Erythroblast (primary cell): ENCODE measurements around the gene CACNG8.
"Not testable (repeated sequence)": the region's sequence is repeated elsewhere in the genome, so short reads cannot be mapped to it uniquely, and the experiment has no call there.

Experiments
- DNase-seq, 2 experiments: peaks; one replicate each; lab custom pipeline; 2025; lab: John Stamatoyannopoulos, UW
- GATA1 ChIP-seq: IDR thresholded peaks from 2 replicates; pipeline ENCODE4 v1.6.1; 2011; ENCODE audit warnings: low read depth, mild to moderate bottlenecking, control low read depth, low read length, moderate library complexity
- POLR2A ChIP-seq: IDR thresholded peaks from 2 replicates; pipeline ENCODE4 v1.6.1; 2011; ENCODE audit warnings: mild to moderate bottlenecking, low read length

CACNG8 gene

DNA sequence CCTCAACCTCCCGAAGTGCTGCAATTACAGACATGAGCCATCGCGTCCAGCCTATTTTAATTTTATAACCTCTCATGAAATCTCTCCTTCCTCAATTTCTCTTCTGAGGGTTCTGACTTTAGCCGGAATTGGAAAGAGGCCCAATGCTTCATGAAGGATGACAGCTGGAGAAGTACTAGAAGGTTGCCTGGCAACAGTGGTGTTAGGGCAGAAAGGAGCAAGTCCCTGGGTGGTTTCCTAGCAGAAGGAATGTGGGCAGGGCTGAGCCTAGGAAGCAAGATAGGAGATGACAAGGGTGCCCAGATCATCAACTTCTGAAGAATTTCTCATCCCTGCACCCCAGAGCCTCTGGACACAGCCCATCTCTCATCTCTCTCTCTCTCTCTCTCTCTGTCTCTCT, 54.5 kb downstream of the CACNG8 start:
- no peak for DNase-seq
- no peak for TF ChIP-seq GATA1
- TF ChIP-seq POLR2A, result no peak

DNA sequence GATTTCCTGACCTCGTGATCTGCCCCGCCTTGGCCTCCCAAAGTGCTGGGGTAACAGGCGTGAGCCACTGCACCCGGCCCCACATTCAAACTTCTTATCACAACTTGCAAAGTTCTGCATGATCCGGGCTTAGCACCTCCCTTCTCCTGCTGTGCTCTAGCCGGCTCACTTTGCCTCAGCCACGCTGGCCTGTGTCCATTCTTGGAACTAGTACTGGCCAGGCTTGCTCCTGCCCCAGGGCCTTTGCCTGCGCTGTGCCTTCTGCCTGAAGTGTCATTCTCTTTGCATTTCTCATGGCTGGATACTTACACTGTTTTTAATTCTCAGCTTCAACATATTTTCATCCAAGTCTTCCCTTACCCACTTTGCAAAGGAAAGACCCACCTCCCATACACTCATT, 58.6 kb downstream of the CACNG8 start:
- TF ChIP-seq POLR2A, result no peak
- no peak for TF ChIP-seq GATA1
- DNase-seq, result no peak

DNA sequence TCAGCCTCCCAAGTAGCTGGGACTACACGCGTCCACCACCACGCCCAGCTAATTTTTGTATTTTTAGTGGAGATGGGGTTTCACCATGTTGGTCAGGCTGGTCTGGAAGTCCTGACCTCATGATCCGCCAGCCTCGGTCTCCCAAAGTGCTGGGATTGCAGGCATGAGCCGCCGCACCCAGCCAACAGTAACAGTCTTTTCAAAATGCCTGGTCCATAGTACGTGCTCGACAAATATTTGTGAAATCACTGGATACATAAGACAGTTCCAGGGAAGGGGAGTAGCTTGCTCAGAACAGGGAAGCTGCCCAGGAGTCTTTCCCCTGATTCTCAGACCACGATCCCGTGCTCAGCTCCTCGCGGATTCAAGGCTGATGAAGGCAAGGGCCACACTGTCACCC, 59.2 kb downstream of the CACNG8 start:
- TF ChIP-seq POLR2A (no peak), GATA1 (no peak)
- DNase-seq, result no peak

DNA sequence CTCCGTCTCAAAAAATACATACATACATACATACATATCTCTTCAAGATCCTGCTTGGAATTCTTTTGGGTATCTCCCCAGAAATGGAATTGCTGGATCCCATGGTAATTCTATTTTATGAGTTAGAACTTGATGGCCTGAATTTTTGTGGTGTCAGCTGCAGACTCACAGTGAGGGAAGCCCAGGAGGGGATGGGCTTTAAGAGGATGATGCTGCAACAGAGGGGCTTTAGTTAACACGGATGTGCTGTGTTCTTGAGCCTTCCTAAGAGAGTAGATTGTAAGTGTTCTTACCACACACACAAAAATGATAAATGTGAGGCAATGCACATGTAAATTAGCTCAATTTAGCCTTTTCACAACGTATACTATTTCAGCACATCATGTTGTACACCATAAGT, 60.5 kb downstream of the CACNG8 start:
- DNase-seq, result no peak
- TF ChIP-seq GATA1, result no peak
- TF ChIP-seq POLR2A, result no peak

DNA sequence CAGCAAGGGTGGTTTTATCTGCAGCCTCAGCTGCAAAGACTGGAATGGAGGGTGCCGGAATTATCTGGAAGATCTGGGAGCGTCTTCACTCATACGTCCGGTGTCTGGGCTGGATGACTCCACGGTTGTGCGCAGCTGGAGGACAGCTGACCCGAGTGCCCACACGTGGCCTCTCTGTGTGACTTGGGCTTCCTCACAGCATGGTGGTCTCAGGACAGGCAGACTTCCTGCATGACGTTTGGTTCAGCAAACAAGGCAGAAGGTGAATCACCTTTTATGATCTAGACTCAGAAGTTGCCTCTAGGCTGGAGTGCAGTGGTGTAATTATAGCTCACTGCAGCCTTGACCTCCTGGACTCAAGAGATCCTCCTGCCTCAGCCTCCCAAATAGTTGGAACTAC, 61.9 kb downstream of the CACNG8 start:
- TF ChIP-seq POLR2A (no peak), GATA1 (no peak)
- no peak for DNase-seq

DNA sequence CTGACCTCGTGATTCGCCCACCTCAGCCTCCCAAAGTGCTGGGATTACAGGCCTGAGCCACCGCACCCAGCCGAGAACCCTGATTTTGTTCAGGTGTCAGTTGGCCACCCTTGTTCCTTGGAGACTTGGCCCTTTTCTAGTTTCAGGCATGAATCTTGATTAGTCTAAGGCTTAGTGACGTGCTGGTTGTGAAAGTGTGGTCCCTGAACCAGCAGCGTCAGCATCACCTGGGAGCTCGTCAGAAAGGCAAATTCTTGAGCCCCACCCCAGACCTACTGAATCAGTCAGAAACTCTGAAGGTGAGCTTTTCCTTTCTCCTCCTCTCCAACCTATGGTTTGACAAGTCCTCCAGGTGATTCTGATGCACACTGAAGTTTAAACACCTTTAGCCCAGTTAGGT, 63.9 kb downstream of the CACNG8 start:
- TF ChIP-seq GATA1 (no peak), POLR2A (no peak)
- DNase-seq, result no peak

DNA sequence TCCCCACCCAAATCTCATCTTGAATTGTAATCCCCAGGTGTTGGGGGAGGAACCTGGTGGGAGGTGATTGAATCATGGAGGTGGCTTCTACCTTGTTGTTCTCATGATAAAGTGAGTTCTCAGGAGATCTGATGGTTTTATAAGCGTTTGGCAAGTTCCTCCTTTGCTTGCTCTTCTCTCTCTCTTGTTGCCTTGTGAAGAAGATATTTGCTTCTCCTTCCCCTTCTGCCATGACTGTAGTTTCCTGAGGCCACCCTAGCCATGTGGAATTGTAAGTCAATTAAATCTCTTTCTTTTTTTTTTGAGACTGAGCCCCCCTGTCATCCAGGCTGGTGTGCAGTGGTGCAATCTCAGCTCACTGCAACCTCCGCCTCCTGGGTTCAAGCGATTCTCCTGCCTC, 66.6 kb downstream of the CACNG8 start:
- DNase-seq, result no peak
- no peak for TF ChIP-seq POLR2A

DNA sequence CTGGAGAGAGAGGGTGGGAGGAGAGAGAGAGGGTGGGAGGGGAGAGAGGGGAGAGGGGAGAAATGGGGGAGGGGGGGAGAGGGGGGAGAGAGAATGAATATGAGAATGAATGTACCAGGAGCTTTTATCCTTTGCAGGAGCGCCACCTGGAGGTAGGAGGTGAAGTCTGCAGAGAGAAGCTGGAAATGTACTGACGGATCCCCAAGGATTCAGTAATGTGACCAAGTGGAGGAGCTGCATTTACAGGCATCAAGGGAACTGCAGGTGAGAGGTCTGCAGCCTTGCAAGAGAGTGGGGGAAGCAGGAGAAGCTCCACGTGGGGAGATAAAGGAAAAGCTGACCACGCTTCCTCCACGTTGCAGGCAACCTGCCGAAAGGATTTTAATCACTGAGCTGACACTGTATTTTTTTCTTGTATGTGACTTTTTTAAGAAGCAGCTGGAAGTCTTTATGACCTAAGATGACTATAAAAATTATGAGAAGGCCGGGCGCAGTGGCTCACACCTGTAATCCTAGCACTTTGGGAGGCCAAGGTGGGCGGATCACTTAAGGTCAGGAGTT, 67.3 kb downstream of the CACNG8 start:
- no peak for TF ChIP-seq POLR2A
- TF ChIP-seq GATA1, result no peak
- DNase-seq, result peak; percentile 48 to 76

DNA sequence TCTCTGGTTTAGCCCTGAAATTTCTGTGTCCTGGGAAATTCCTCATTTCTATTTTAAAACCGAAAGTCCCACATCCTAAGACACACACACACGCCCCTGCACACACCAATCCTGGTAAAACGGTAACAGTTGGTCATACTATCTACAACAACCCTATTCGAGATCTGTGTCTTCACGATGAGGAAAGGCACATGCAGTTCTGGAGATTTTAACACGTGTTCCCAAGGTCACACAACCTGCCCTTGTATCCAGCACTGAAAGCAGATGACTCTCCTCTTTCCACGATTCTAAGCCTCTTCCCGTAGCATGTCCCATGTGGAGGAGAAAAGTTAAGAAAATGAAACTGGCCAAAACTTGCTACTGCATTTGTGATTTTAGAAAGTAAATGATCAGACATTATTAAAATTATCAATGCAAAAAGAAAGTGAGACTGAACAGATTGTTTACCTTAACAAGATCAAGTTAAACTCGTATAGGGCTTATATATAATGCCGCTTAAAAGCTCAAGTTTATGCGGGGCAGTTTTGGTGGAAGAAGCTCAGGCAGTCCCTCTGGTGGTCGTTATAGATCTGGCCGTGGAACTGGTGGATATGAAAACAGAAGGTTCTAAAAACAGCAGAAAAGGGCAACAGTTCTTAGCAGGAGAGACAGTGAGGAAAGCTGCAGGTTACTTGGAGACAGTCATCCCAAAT, 68.3 kb downstream of the CACNG8 start:
- no peak for DNase-seq
- TF ChIP-seq GATA1 (no peak), POLR2A (no peak)

DNA sequence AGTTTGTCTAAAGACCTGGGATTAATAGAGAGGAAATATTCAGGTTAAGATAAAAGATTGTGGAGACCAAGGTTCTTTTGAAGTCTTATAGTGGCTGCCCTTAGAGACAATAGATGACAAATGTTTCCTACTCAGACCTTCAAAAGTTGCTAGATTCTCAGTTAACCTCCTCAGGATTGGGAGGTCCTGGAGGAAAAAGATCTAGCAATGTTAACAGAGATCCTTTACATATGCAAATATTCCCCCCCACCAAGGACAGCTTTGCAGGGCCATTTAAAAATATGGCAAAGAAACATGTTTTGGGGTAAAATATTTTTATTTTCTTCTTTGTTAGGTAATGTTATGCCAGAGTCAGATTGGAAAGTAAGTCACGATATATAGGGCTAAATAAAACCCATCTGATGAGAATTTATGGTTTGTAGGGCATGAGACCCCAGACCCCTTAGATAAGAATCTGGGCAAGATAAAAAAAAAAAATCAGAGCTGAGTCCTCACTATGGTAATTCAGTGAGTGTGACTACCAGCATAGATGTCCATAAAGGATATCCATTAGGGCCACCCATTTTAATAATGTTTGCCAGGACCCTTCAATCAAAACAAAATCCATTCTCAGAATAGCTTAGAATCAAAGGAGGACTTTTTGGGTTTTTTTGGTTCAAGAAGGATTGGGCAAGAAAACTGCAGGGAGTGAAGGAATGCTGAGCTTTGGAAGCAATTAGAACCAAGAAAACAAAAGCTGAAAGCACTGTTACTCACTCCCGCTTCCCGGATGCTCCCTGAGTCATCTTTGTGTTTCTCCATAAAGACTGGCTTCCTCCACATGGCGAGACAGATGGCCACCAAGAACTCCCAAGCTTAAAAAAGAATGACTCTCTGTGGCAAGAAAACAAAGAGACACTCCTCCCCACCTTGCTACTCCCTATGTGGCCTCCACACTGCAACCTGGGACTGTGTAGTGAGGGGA, 72.8 kb downstream of the CACNG8 start:
- TF ChIP-seq POLR2A (no peak), GATA1 (no peak)
- no peak for DNase-seq

DNA sequence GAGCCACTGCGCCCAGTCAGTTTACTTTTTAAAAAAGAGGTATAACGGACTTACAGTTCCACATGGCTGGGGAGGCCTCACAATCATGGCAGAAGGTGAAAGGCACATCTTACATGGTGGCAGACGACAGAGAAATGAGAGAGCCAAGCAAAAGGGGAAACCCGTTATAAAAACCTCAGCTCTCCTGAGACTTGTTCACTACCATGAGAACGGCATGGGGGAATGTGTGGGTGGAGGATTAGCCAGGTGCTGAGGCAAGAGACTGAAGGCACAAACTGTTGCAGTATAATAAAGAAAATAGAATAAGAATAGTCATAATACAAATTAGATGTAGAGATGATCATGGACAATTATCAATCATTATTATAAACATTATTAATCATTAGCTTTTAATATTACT, 73.8 kb downstream of the CACNG8 start:
- DNase-seq, result not testable (repeated sequence)
